ENCODE results near the gene NCKIPSD.

Gene NCKIPSD

GRCh38 chr3:48647714-48648113, 38.0 kb downstream of the NCKIPSD start:
- DNase-seq (ENCODE audit: low spot score): no peak

GRCh38 chr3:48644898-48645760, 40.6 kb downstream of the NCKIPSD start:
- no peak for DNase-seq (ENCODE audit: low spot score)

GRCh38 chr3:48642605-48643004, 43.1 kb downstream of the NCKIPSD start:
- no peak for DNase-seq (ENCODE audit: low spot score)

GRCh38 chr3:48641396-48641795, 44.3 kb downstream of the NCKIPSD start:
- DNase-seq (ENCODE audit: low spot score): no peak

- DNase-seq (ENCODE audit: low spot score): no peak
Measured at GRCh38 chr3:48639944-48640606, 45.6 kb downstream of the NCKIPSD start.

- no peak for DNase-seq (ENCODE audit: low spot score)
Measured at GRCh38 chr3:48637305-48637704, 48.4 kb downstream of the NCKIPSD start.

- DNase-seq (ENCODE audit: low spot score): no peak
Measured at GRCh38 chr3:48636149-48636655, 49.5 kb downstream of the NCKIPSD start.

- DNase-seq (ENCODE audit: low spot score): peak; percentile 95
Measured at GRCh38 chr3:48635222-48636021, 50.3 kb downstream of the NCKIPSD start, which contains the start of gene SLC26A6. TSS of gene SLC26A6 (minus strand) at chr3:48635461. CDS start at chr3:48635393, 68 bp downstream.

- DNase-seq (ENCODE audit: low spot score): peak; percentile 74
Measured at GRCh38 chr3:48634661-48635221, 51.0 kb downstream of the NCKIPSD start.

GRCh38 chr3:48633743-48634142, 52.0 kb downstream of the NCKIPSD start:
- DNase-seq (ENCODE audit: low spot score): no peak

- no peak for DNase-seq (ENCODE audit: low spot score)
Measured at GRCh38 chr3:48633256-48633655, 52.5 kb downstream of the NCKIPSD start.

- no peak for DNase-seq (ENCODE audit: low spot score)
Measured at GRCh38 chr3:48631516-48632448, 53.9 kb downstream of the NCKIPSD start.

GRCh38 chr3:48630833-48631232, 54.9 kb downstream of the NCKIPSD start:
- DNase-seq (ENCODE audit: low spot score): no peak

GRCh38 chr3:48630407-48630806, 55.3 kb downstream of the NCKIPSD start:
- no peak for DNase-seq (ENCODE audit: low spot score)

- DNase-seq (ENCODE audit: low spot score): no peak
Measured at GRCh38 chr3:48629894-48630293, 55.8 kb downstream of the NCKIPSD start.

GRCh38 chr3:48628277-48629017, 57.3 kb downstream of the NCKIPSD start:
- no peak for DNase-seq (ENCODE audit: low spot score)

GRCh38 chr3:48625600-48625999, 60.1 kb downstream of the NCKIPSD start:
- no peak for DNase-seq (ENCODE audit: low spot score)

- no peak for DNase-seq (ENCODE audit: low spot score)
Measured at GRCh38 chr3:48624767-48625166, 60.9 kb downstream of the NCKIPSD start.

GRCh38 chr3:48623851-48624547, 61.7 kb downstream of the NCKIPSD start:
- no peak for DNase-seq (ENCODE audit: low spot score)
